ENCODE results near the gene AOPEP. TPM values are rescaled to one million over a fixed set of nuclear protein-coding genes. Genes with fewer than 3 reads are reported as not detected.

The AOPEP gene
- total and polyA plus RNA-seq, 2 of the 13 experiments (the other 11 are each of a cell fraction or from before 2014, with no cell fraction given): 22.2 to 41.6 TPM

- TF ChIP-seq ZNF574 (CRISPR knock-in tag; IDR thresholded peaks at IDR 0.05) (peak; percentile 89), NR2F1 (CRISPR knock-in tag; IDR thresholded peaks at IDR 0.05) (peak; percentile 43 to 68; a peak in 2 of 4 replicates), HNRNPL (IDR thresholded peaks at IDR 0.05; ENCODE audit: low read depth, low read length) (no peak), SKI (IDR thresholded peaks at IDR 0.05; ENCODE audit: partially characterized antibody) (peak; percentile 65), ZNF776 (CRISPR knock-in tag; IDR thresholded peaks at IDR 0.05) (peak; percentile 71; the same call in 1 of the 2 replicates), ZHX2 (IDR thresholded peaks at IDR 0.05; ENCODE audit: low read depth) (peak; percentile 92), ZHX2 (CRISPR knock-in tag; IDR thresholded peaks at IDR 0.05; ENCODE audit: borderline replicate concordance) (no peak), RAD21 (CRISPR knock-in tag; IDR thresholded peaks at IDR 0.05) (no peak), ZGPAT (CRISPR knock-in tag; IDR thresholded peaks at IDR 0.05) (peak; percentile 83), ATF3 (CRISPR knock-in tag; IDR thresholded peaks at IDR 0.05) (peak; percentile 79), ATF1 (CRISPR knock-in tag; IDR thresholded peaks at IDR 0.05) (peak; percentile 99), RBAK (CRISPR knock-in tag; IDR thresholded peaks at IDR 0.05) (no peak), FIP1L1 (IDR thresholded peaks at IDR 0.05; ENCODE audit: borderline replicate concordance, insufficient read depth, low read depth, low read length) (no peak), DDIT3 (CRISPR knock-in tag; IDR thresholded peaks at IDR 0.05) (no peak), ZSCAN9 (CRISPR knock-in tag; IDR thresholded peaks at IDR 0.05; ENCODE audit: borderline replicate concordance) (peak; percentile 25; the same call in 1 of the 2 replicates)
- TF ChIP-seq, protein P1, sequence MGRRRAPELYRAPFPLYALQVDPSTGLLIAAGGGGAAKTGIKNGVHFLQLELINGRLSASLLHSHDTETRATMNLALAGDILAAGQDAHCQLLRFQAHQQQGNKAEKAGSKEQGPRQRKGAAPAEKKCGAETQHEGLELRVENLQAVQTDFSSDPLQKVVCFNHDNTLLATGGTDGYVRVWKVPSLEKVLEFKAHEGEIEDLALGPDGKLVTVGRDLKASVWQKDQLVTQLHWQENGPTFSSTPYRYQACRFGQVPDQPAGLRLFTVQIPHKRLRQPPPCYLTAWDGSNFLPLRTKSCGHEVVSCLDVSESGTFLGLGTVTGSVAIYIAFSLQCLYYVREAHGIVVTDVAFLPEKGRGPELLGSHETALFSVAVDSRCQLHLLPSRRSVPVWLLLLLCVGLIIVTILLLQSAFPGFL (CRISPR knock-in tag; IDR thresholded peaks at IDR 0.05): 0 out of 2 replicates have a peak, but pooled peaks have one; percentile 15
These were observed at the start of gene AOPEP (continued) for GRCh38 chr9:94726495-94727191.
